ENCODE measurements around the gene SLITRK6. TPM values are rescaled to one million over a fixed set of nuclear protein-coding genes. Genes with fewer than 3 reads are reported as not detected.

SLITRK6 gene
- total and polyA plus RNA-seq, 2 of the 8 experiments (the other 6 are each of a cell fraction or from before 2014, with no cell fraction given): 0.11 to 0.17 TPM

DNA sequence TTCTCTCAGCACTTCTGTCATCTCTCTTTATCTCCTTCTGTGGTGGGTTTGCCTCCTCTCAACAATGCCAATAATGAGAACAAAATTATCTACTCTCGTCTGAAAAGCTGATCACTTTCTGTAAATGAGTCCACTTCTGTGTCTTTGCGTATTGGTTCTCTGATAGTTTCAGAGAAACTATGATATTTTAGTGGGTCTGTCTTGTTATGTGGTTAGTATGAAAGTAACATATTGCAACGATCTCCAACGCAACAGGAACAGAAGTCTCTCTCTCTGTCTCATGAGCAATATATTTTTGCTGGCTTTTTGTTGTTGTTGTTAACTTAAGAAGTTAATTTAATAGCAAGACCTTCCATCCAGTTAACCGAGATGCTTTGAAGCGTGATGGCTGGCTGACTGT, 47.8 kb upstream of the SLITRK6 start:
- H3K4ac ChIP-seq (replicated peaks; ENCODE audit: insufficient read length, low read depth, low read length): no peak overlapping the region
- no peak overlapping the region for H4K8ac ChIP-seq (ENCODE audit: extremely low read depth, insufficient read depth, low read length)
- H4K5ac ChIP-seq (ENCODE audit: insufficient read length, low read depth, low read length): no peak overlapping the region
- H3K56ac ChIP-seq (replicated peaks; ENCODE audit: insufficient read length, low read depth, low read length): no peak overlapping the region
- H2BK5ac ChIP-seq (ENCODE audit: low read depth, low read length): no peak overlapping the region
- H3K23ac ChIP-seq (ENCODE audit: insufficient read length): no peak overlapping the region
- H3K4me3 ChIP-seq (ENCODE audit: extremely low read depth in 1 of 4, insufficient read depth in 2 of 4, low read depth in 3 of 4, low read length in 4 of 4): no peak overlapping the region
- H3K27me3 ChIP-seq (replicated peaks in 1 of 4; ENCODE audit: control insufficient read depth in 3 of 4, extremely low read depth in 1 of 4, insufficient read depth in 3 of 4, low read length in 3 of 4): no peaks in the 10 kb centered on the region
- no peak overlapping the region for H3K18ac ChIP-seq (ENCODE audit: extremely low read depth, low read length)
- ChIA-PET CTCF (ENCODE audit: partially characterized antibody) (interaction anchor here (0.6 kb wide), 1 partner anchor 479 kb away, joined by 3 read pairs; no protein-coding TSS in a partner anchor), POLR2A (ENCODE audit: partially characterized antibody) (no interaction called here)
- no peak overlapping the region for H3K14ac ChIP-seq (ENCODE audit: insufficient read length)
- no peak overlapping the region for H2BK20ac ChIP-seq (ENCODE audit: low read length)
- 96% methylated on average over 6 of the region's 6 CpGs; no CpG with 5 or more reads in 1 of the 2 experiments for WGBS, 2 experiments (ENCODE audit: extremely low coverage in 1 of 2, insufficient coverage in 1 of 2, insufficient read length in 1 of 2, insufficient replicate concordance in 2 of 2, low coverage in 1 of 2, low lambda C conversion rate in 2 of 2, missing lambda C conversion rate in 1 of 2)
- DNase-seq (ENCODE audit: low read depth in 1 of 2, low spot score in 2 of 2): no peak
- no peak overlapping the region for H2AK5ac ChIP-seq (ENCODE audit: low read depth, low read length)
- H3K9ac ChIP-seq (replicated peaks in 1 of 4; ENCODE audit: extremely low read depth in 1 of 4, low read depth in 3 of 4, low read length in 3 of 4): no peak overlapping the region
- no peak overlapping the region for H3K4me2 ChIP-seq (ENCODE audit: insufficient read depth in 1 of 2, low read depth in 2 of 2, low read length in 2 of 2)
- H2AFZ ChIP-seq (ENCODE audit: low read length): no peak overlapping the region
- no peak for FAIRE-seq
- H3K79me1 ChIP-seq (ENCODE audit: low read depth, low read length): no peaks in the 10 kb centered on the region
- no peaks in the 10 kb centered on the region for H3K79me2 ChIP-seq (ENCODE audit: control insufficient read depth in 1 of 2, insufficient read depth in 2 of 2, low read length in 2 of 2)
- no peak overlapping the region for H2BK120ac ChIP-seq (replicated peaks; ENCODE audit: low read depth, low read length)
- H3K23me2 ChIP-seq (ENCODE audit: low read depth, low read length): no peaks in the 10 kb centered on the region
- H2BK12ac ChIP-seq (ENCODE audit: low read depth, low read length): no peak overlapping the region
- H3K9me3 ChIP-seq (ENCODE audit: insufficient read depth in 2 of 2, low read depth in 1 of 2, low read length in 1 of 2): peaks cover 10 to 14% of the 10 kb centered on the region in 2 experiments
- no peaks in the 10 kb centered on the region for H3K4me1 ChIP-seq (replicated peaks in 1 of 4; ENCODE audit: control insufficient read depth in 3 of 4, insufficient read depth in 4 of 4, low read length in 3 of 4)
- H4K20me1 ChIP-seq (replicated peaks in 1 of 2; ENCODE audit: control insufficient read depth in 1 of 2, insufficient read depth in 2 of 2, low read length in 2 of 2): no peaks in the 10 kb centered on the region
- H3K36me3 ChIP-seq (ENCODE audit: control insufficient read depth in 2 of 4, insufficient read depth in 4 of 4, low read length in 3 of 4): no peaks in the 10 kb centered on the region
- H3K27ac ChIP-seq (ENCODE audit: low read depth, low read length): no peak overlapping the region
- no peak overlapping the region for H4K91ac ChIP-seq (replicated peaks; ENCODE audit: insufficient read length, low read length)
- no peak overlapping the region for H2BK15ac ChIP-seq (ENCODE audit: low read length)
- no peak for TF ChIP-seq CHD1 (IDR thresholded peaks at IDR 0.05; ENCODE audit: low read depth, low read length)
- no peak for TF ChIP-seq HDAC6 (IDR thresholded peaks at IDR 0.05; ENCODE audit: low read depth, low read length)
- TF ChIP-seq SUZ12 (IDR thresholded peaks at IDR 0.05; ENCODE audit: low read length): no peak
- TF ChIP-seq ASH2L (IDR thresholded peaks at IDR 0.05; ENCODE audit: low read length): no peak
- TF ChIP-seq, protein P1, sequence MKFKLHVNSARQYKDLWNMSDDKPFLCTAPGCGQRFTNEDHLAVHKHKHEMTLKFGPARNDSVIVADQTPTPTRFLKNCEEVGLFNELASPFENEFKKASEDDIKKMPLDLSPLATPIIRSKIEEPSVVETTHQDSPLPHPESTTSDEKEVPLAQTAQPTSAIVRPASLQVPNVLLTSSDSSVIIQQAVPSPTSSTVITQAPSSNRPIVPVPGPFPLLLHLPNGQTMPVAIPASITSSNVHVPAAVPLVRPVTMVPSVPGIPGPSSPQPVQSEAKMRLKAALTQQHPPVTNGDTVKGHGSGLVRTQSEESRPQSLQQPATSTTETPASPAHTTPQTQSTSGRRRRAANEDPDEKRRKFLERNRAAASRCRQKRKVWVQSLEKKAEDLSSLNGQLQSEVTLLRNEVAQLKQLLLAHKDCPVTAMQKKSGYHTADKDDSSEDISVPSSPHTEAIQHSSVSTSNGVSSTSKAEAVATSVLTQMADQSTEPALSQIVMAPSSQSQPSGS (IDR thresholded peaks at IDR 0.05; ENCODE audit: low read length): no peak
- TF ChIP-seq CREB1 (IDR thresholded peaks at IDR 0.05): no peak
- no peak for TF ChIP-seq POU5F1 (IDR thresholded peaks at IDR 0.05; ENCODE audit: low read depth, low read length)
- no peak for TF ChIP-seq SIX5 (IDR thresholded peaks at IDR 0.05; ENCODE audit: low read depth, low read length)
- no peak for TF ChIP-seq BRCA1 (IDR thresholded peaks at IDR 0.05; ENCODE audit: low read depth, low read length)
- no peak for TF ChIP-seq CTBP2 (IDR thresholded peaks at IDR 0.05; ENCODE audit: borderline replicate concordance, insufficient read depth, insufficient read length, low read length)
- TF ChIP-seq SP2 (IDR thresholded peaks at IDR 0.05; ENCODE audit: low read length): no peak
- no peak for TF ChIP-seq EP300 (IDR thresholded peaks at IDR 0.05; ENCODE audit: borderline replicate concordance in 1 of 2, low read depth in 2 of 2, low read length in 2 of 2)
- TF ChIP-seq FOSL1 (IDR thresholded peaks at IDR 0.05; ENCODE audit: insufficient read depth, low read depth, low read length): no peak

Data from H1 (cell line).